SK-N-SH treated with all-trans-retinoic acid at 6 μM for 48 hours (cell line): Measurements from ENCODE around the gene PUS7.

ENCODE experiments used
- BACH2 ChIP-seq: fragments of 250-450 bp; sonication (Bioruptor Pico); IDR thresholded peaks from 2 replicates; pipeline ENCODE4 v1.9.0; 2021; ENCODE audit warnings: mild to moderate bottlenecking, borderline replicate concordance
- CREB5 ChIP-seq: fragments of 250-450 bp; sonication (Bioruptor Pico); IDR thresholded peaks from 2 replicates; pipeline ENCODE4 v1.5.1; 2020; ENCODE audit warnings: low read depth, mild to moderate bottlenecking, moderate library complexity
- ESRRG ChIP-seq: fragments of 250-450 bp; sonication (Bioruptor Pico); IDR thresholded peaks from 2 replicates; pipeline ENCODE4 v1.6.1; 2021; ENCODE audit warnings: mild to moderate bottlenecking
- PATZ1 ChIP-seq: fragments of 250-450 bp; sonication (Bioruptor Pico); IDR thresholded peaks from 2 replicates; pipeline ENCODE4 v1.8.0; 2020; ENCODE audit warnings: mild to moderate bottlenecking, moderate library complexity, borderline replicate concordance
- TOX ChIP-seq: fragments of 250-450 bp; sonication (Bioruptor Pico); IDR thresholded peaks from 2 replicates; pipeline ENCODE4 v1.8.0; 2021; ENCODE audit warnings: mild to moderate bottlenecking, moderate library complexity, borderline replicate concordance
- ZFP30 ChIP-seq: fragments of 450-650 bp; formaldehyde crosslinking; IDR thresholded peaks from 2 replicates; pipeline ENCODE4 v1.5.0; 2022; ENCODE audit warnings: mild to moderate bottlenecking, moderate library complexity
- TF ChIP-seq, protein P1 (sequence below): fragments of 250-450 bp; sonication (Bioruptor Pico); IDR thresholded peaks from 2 replicates; pipeline ENCODE4 v1.5.1; 2021; ENCODE audit warnings: mild to moderate bottlenecking, moderate library complexity

DNA sequence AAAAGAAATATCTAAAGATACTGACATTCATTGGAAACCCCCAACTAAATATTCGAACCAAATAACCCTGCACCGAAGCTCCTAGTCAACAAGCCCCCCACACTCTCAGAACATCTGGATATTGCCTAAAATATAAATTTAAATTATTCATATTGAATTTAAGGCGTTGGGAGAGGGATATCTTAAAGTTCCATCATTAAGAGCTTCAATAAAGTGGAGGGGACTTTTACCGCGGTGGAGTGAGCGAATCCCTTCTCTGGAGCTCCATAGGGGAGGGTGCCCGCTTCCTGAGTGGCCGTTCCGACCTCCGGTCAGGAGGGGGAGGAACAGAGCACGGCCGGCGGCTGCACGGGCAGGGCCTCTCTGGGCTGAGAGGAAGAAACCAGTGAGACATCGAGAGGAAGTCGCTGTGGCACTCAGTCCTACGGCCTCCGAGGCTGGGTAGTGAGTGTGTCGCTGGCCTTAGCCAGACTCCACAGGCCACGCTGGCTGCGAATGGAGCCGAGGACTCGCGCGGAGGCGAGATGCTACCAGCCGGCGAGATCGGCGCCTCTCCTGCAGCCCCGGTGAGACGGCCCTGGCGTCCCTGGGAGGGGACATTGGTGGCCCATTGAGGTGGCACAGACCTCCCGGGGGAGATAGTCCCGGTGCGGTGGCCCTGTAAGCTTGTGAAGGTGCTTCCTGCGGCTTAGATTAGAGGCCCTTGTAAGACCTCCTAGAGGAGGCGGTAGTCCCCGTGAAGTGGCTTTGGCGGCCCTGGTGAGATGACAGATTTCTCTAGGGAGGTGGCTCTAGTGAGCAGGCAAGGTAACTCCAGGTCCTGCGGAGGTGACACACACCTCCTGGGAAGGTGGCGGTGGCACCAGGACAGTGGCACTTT is 10.0 kb upstream of the PUS7 start, which contains the start of gene RINT1:
- no peak for TF ChIP-seq PATZ1 (CRISPR knock-in tag)
- TF ChIP-seq, protein P1, sequence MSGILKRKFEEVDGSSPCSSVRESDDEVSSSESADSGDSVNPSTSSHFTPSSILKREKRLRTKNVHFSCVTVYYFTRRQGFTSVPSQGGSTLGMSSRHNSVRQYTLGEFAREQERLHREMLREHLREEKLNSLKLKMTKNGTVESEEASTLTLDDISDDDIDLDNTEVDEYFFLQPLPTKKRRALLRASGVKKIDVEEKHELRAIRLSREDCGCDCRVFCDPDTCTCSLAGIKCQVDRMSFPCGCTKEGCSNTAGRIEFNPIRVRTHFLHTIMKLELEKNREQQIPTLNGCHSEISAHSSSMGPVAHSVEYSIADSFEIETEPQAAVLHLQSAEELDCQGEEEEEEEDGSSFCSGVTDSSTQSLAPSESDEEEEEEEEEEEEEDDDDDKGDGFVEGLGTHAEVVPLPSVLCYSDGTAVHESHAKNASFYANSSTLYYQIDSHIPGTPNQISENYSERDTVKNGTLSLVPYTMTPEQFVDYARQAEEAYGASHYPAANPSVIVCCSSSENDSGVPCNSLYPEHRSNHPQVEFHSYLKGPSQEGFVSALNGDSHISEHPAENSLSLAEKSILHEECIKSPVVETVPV (CRISPR knock-in tag) = 0 out of 2 replicates have a peak, but pooled peaks have one; percentile 29
- no peak for TF ChIP-seq TOX (CRISPR knock-in tag)
- TF ChIP-seq ZFP30 (CRISPR knock-in tag) = no peak
- TF ChIP-seq ESRRG = no peak
- no peak for TF ChIP-seq CREB5 (CRISPR knock-in tag)
- no peak for TF ChIP-seq BACH2 (CRISPR knock-in tag)
